GM12892 (cell line): ENCODE measurements around the gene HMGN5.

Experiments used
- POLR2A ChIP-seq: IDR thresholded peaks from 2 replicates; pipeline ENCODE4 v1.6.1; 2011; ENCODE audit warnings: low read depth, low read length, control low read depth
- TAF1 ChIP-seq: IDR thresholded peaks from 2 replicates; pipeline ENCODE4 v1.6.1; 2011; ENCODE audit warnings: low read depth, mild to moderate bottlenecking, control low read depth, low read length, borderline replicate concordance

GRCh38 chrX:81229901-81230300, 28.2 kb upstream of the HMGN5 start:
- TF ChIP-seq TAF1 = no peak
- TF ChIP-seq POLR2A = no peak
